Mammary microvascular endothelial cell (primary cell): ENCODE results near the gene HPS1. TPM values are rescaled to one million over a fixed set of nuclear protein-coding genes. Genes with fewer than 3 reads are reported as not detected.

Experiments
- total RNA-seq: library from RNA; depleted of rRNA; stranded (reverse); fragments of >200 nt; gene quantifications from 2 replicates; pipeline ENCODE4 v1.2.3, GENCODE V29; 2015

HPS1 gene
- 67.1 and 67.2 TPM in 2 replicates for total RNA-seq

DNA sequence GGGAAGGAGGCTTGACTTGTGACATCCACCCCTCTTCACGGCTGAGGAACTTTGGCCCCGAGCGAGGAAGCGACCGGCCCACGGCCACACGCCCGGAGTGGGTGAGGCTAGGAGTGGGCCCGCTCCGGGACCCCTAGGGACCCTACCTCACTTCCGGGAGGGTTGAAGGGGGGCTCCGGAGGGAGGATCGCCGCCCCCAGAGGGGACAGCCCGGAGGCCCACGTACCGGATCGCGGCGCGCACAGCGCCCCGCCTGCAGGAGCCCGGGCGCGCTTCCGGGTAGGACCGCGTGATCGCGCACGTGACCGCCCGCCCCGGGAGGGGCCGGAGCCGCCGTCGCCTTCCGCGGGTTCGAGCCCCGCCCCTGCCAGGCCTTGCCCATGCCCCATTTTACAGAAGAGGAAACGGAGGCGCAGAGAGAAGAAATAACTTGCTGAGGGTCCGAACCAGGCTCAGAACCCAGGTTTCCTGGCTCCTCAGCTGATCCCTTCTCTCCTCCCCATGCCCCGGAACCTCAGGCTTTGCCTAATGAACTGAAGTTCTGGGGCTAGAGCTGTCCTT lies at the start of gene HPS1:
Gene HPS1, minus strand, starts transcription at position 275 of the 561 bp plus-strand sequence. CDS start 3,695 bp downstream, outside the sequence.

DNA sequence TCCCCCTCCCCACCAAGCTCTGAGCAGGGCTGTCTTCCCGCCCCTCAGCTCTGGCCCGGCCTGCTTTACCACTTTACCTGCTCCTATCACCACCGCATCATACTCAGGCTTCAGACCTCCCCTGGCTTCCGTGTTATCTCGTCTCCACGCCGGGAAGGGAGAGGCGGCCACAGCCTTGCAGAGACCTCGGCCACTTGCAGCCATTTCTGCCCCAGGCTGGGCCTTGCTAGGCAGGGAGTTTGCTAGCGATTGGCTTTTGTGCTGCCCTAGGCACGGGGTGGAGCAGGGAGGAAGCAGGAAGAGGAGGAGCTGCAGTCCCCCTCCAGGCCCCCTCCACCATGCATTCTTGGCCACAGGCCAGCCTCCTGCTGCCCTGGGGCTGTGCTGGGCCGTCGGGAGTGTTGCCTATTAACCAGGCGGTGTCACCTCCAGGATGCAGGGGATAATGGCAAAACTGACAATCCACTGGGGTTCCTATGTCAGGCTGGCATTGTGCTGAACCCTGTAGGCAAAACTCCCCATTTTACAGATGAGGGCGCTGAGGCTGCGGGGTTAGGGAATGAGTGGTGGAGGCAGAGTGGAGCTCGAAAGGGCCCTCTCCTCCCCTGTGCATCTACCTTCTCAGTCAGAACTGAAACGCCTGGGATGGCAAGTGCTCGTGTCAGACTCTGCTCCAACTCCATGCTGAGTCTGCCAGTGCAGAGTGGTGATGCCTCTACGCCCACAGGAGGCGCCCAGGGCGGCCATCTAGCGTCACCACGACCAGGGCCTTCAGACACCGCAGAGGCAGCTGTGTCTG lies 31.6 kb downstream of the HPS1 start, which contains the start of gene PYROXD2:
Gene PYROXD2, minus strand, starts transcription at position 251 of the 799 bp plus-strand sequence. Its CDS starts 47 bp downstream, at position 204.

Other genes with a start within 250 kb of the HPS1 start
- 9.1 and 9.3 TPM in 2 replicates for gene LOXL4, start 178.7 kb downstream of the HPS1 start, total RNA-seq
- gene PYROXD2, start 31.8 kb downstream of the HPS1 start, total RNA-seq, result 1.9 and 2.1 TPM in 2 replicates